NOMO-1 (cell line): Measurements from ENCODE around the gene CSAG1.
"Not testable (repeated sequence)": the region's sequence is repeated elsewhere in the genome, so short reads cannot be mapped to it uniquely, and the experiment has no call there.

Experiments
- DNase-seq, 2 experiments: peaks; one replicate each; lab custom pipeline; 2025; ENCODE audit not compliant: unreplicated experiment in 2 of 2; lab: John Stamatoyannopoulos, UW

CSAG1 gene

GRCh38 chrX:152733261-152733975 lies at the start of gene CSAG1, which contains the start of gene MAGEA12:
TSS of gene CSAG1 (minus strand) at chrX:152733721. CDS start at chrX:152732460, 1,261 bp downstream.
TSS of gene MAGEA12 (plus strand) at chrX:152733757. CDS start at chrX:152736162, 2,405 bp downstream.
- DNase-seq: no peak

GRCh38 chrX:152769549-152770289 lies 36.2 kb upstream of the CSAG1 start, which contains the start of gene MAGEA6:
TSS of gene MAGEA6 (minus strand) at chrX:152769689. CDS start at chrX:152767650, 2,039 bp downstream.
- DNase-seq: not testable (repeated sequence)

- DNase-seq: not testable (repeated sequence)
Observed at GRCh38 chrX:152766562-152766961, 33.0 kb upstream of the CSAG1 start.

- not testable (repeated sequence) for DNase-seq
Observed at GRCh38 chrX:152761582-152761981, 28.1 kb upstream of the CSAG1 start.

GRCh38 chrX:152759544-152759943 lies 26.0 kb upstream of the CSAG1 start:
- not testable (repeated sequence) for DNase-seq

GRCh38 chrX:152758918-152759317 lies 25.4 kb upstream of the CSAG1 start, which contains the start of gene CSAG3:
TSS of gene CSAG3 (plus strand) at chrX:152759218.
- DNase-seq: not testable (repeated sequence)

- DNase-seq: not testable (repeated sequence)
Observed at GRCh38 chrX:152754871-152755270, 21.4 kb upstream of the CSAG1 start.

GRCh38 chrX:152753686-152754650 lies 20.4 kb upstream of the CSAG1 start, which contains the start of gene MAGEA2:
TSS of gene MAGEA2 (minus strand) at chrX:152753842. CDS start at chrX:152751363, 2,479 bp downstream.
- not testable (repeated sequence) for DNase-seq

- DNase-seq: no peak
Observed at GRCh38 chrX:152738560-152738959, 5.0 kb upstream of the CSAG1 start.

- DNase-seq: not testable (repeated sequence)
Observed at GRCh38 chrX:152736528-152736927, 3.0 kb upstream of the CSAG1 start.

- DNase-seq: no peak
Observed at GRCh38 chrX:152735860-152736511, 2.5 kb upstream of the CSAG1 start.

GRCh38 chrX:152735101-152735500 lies 1.6 kb upstream of the CSAG1 start:
- DNase-seq: no peak

GRCh38 chrX:152734143-152734858 lies 780 bp upstream of the CSAG1 start:
- not testable (repeated sequence) for DNase-seq

- no peak for DNase-seq
Observed at GRCh38 chrX:152725409-152725808, 8.1 kb downstream of the CSAG1 start.

GRCh38 chrX:152713815-152714787 lies 19.4 kb downstream of the CSAG1 start, which contains the start of gene MAGEA2B:
TSS of gene MAGEA2B (plus strand) at chrX:152714628. CDS start at chrX:152717107, 2,479 bp downstream.
- DNase-seq: not testable (repeated sequence)

GRCh38 chrX:152713195-152713594 lies 20.3 kb downstream of the CSAG1 start:
- DNase-seq: not testable (repeated sequence)

- DNase-seq: not testable (repeated sequence)
Observed at GRCh38 chrX:152709173-152709572, 24.3 kb downstream of the CSAG1 start, which contains the start of gene CSAG2. TSS of gene CSAG2 (minus strand) at chrX:152709273. CDS start at chrX:152709112, 161 bp downstream.

GRCh38 chrX:152706500-152706899 lies 27.0 kb downstream of the CSAG1 start:
- not testable (repeated sequence) for DNase-seq
